PC-3 (cell line): ENCODE measurements around the gene CCDC83. TPM values are rescaled to one million over a fixed set of nuclear protein-coding genes. Genes with fewer than 3 reads are reported as not detected.

Experiments used
- ATAC-seq: fragments of 200-7000 bp; cut with Tn5 transposase; 2 replicates; pipeline ENCODE4 v1.9.1; 2020; ENCODE audit warnings: mild to moderate bottlenecking, moderate library complexity
- BruUV-seq: library from RNA; stranded (reverse); fragments of 400-500 nt; replicated peaks from 2 replicates; lab custom pipeline; 2021; lab: Mats Ljungman, UMichigan
- CTCF ChIA-PET: fragments of 300-600 bp; sonication (Branson Sonifier 250); formaldehyde crosslinking; loops from one replicate; lab custom pipeline; 2022; ENCODE audit warnings: antibody characterized with exemption; lab: Charles Lee
- POLR2A ChIA-PET: fragments of 300-600 bp; sonication (Branson Sonifier 250); formaldehyde crosslinking; loops from one replicate; lab custom pipeline; 2022; ENCODE audit warnings: antibody characterized with exemption; ENCODE audit not compliant: unreplicated experiment; lab: Charles Lee
- DNase-seq: peaks from one replicate; pipeline ENCODE4 v3.0.0-alpha.2; 2015
- H2AFZ ChIP-seq: fragments of 300-600 bp; sonication (generic); 2 replicates; pipeline ENCODE4 v1.6.0; 2016; ENCODE audit warnings: antibody characterized with exemption, low read length
- H3F3A ChIP-seq: fragments of 300-600 bp; sonication (generic); one replicate; pipeline ENCODE4 v1.6.0; 2017; ENCODE audit warnings: antibody characterized with exemption, low read length, control low read depth, mild to moderate bottlenecking; ENCODE audit not compliant: unreplicated experiment
- H3K27ac ChIP-seq: fragments of 300-600 bp; sonication (generic); 2 replicates; pipeline ENCODE4 v1.5.1; 2016; ENCODE audit warnings: mild to moderate bottlenecking, low read length
- H3K27me3 ChIP-seq: fragments of 300-600 bp; sonication (generic); 2 replicates; pipeline ENCODE4 v1.6.1; 2016; ENCODE audit warnings: low read length, mixed read lengths
- H3K36me3 ChIP-seq: fragments of 300-600 bp; sonication (generic); 2 replicates; pipeline ENCODE4 v1.6.1; 2016; ENCODE audit warnings: low read depth, mixed run types, low read length, mixed read lengths
- H3K4me1 ChIP-seq: fragments of 300-600 bp; sonication (generic); 2 replicates; pipeline ENCODE4 v1.5.1; 2016; ENCODE audit warnings: low read length; ENCODE audit not compliant: insufficient read depth
- H3K4me2 ChIP-seq: fragments of 300-600 bp; sonication (generic); 2 replicates; pipeline ENCODE4 v1.6.0; 2016; ENCODE audit warnings: low read length
- H3K4me3 ChIP-seq: fragments of 300-600 bp; sonication (generic); 2 replicates; pipeline ENCODE4 v1.5.1; 2016; ENCODE audit warnings: mild to moderate bottlenecking, low read length, mixed read lengths
- H3K79me2 ChIP-seq: fragments of 300-600 bp; sonication (generic); 2 replicates; pipeline ENCODE4 v1.6.1; 2017; ENCODE audit warnings: low read length, mixed read lengths
- H3K9ac ChIP-seq: fragments of 300-600 bp; sonication (generic); 2 replicates; pipeline ENCODE4 v1.6.0; 2016; ENCODE audit warnings: mild to moderate bottlenecking, low read length
- H3K9me2 ChIP-seq: fragments of 300-600 bp; sonication (generic); replicated peaks from 2 replicates; pipeline ENCODE4 v1.6.1; 2016; ENCODE audit warnings: mixed run types, low read length, mixed read lengths
- H3K9me3 ChIP-seq: fragments of 300-600 bp; sonication (generic); 2 replicates; pipeline ENCODE4 v1.6.1; 2016; ENCODE audit warnings: low read length, mixed read lengths
- H4K20me1 ChIP-seq: fragments of 300-600 bp; sonication (generic); 2 replicates; pipeline ENCODE4 v1.6.1; 2016; ENCODE audit warnings: low read length, mixed read lengths
- CTCF ChIP-seq: fragments of 300-600 bp; sonication (generic); conservative IDR thresholded peaks from 2 replicates; pipeline ENCODE4 v1.5.1; 2017; ENCODE audit warnings: antibody characterized with exemption, low read depth, mild to moderate bottlenecking, low read length
- EZH2 ChIP-seq: fragments of 300-600 bp; sonication (generic); IDR thresholded peaks from one replicate; pipeline ENCODE4 v1.6.1; 2017; ENCODE audit warnings: antibody characterized with exemption, mild to moderate bottlenecking, low read length; ENCODE audit not compliant: unreplicated experiment
- EZH2phosphoT487 ChIP-seq: fragments of 300-600 bp; sonication (generic); IDR thresholded peaks from 2 replicates; pipeline ENCODE4 v1.6.1; 2018; ENCODE audit warnings: mild to moderate bottlenecking, antibody characterized with exemption, low read length, borderline replicate concordance
- intact Hi-C: fragments of 100-400 bp; cut with micrococcal nuclease; formaldehyde crosslinking; loops from 2 replicates; pipeline ENCODE4 v1.9.0; 2023
- total RNA-seq: library from RNA; depleted of rRNA; stranded (reverse); fragments of >200 nt; gene quantifications from 2 replicates; pipeline ENCODE4 v1.2.3, GENCODE V29; 2014

Gene CCDC83
- total RNA-seq, 1 experiment from 2014 or later, result 0.22 TPM

GRCh38 chr11:85898456-85898855 is 43.3 kb downstream of the CCDC83 start:
- Histone ChIP-seq H3K27ac (no peak overlapping the region), H3K9me3 (no peaks in the 10 kb centered on the region), H3F3A (no peaks in the 10 kb centered on the region), H3K9ac (no peak overlapping the region), H3K27me3 (no peaks in the 10 kb centered on the region), H3K4me2 (no peak overlapping the region), H3K36me3 (no peaks in the 10 kb centered on the region), H3K4me3 (no peak overlapping the region), H3K9me2 (no peaks in the 10 kb centered on the region), H4K20me1 (no peaks in the 10 kb centered on the region), H2AFZ (no peak overlapping the region), H3K4me1 (no peaks in the 10 kb centered on the region), H3K79me2 (no peaks in the 10 kb centered on the region)
- no TSS peak for BruUV-seq
- TF ChIP-seq EZH2, result no peak
- no peak for TF ChIP-seq EZH2phosphoT487
- no peak for TF ChIP-seq CTCF
- ChIA-PET POLR2A (no interaction called here), CTCF (no interaction called here)
- ATAC-seq (no peak), DNase-seq (no peak)
- intact Hi-C loops, result no loop called here

- BruUV-seq, result no TSS peak
- CTCF ChIA-PET, result no interaction called here
Measured at GRCh38 chr11:85902353-85902752, 47.2 kb downstream of the CCDC83 start.

GRCh38 chr11:85903406-85903805 is 48.2 kb downstream of the CCDC83 start:
- no TSS peak for BruUV-seq
- DNase-seq (no peak), ATAC-seq (no peak)
- H3K4me3 ChIP-seq, result no peak overlapping the region
- TF ChIP-seq EZH2 (no peak), CTCF (no peak), EZH2phosphoT487 (no peak)
- H3K9me2 ChIP-seq, result no peaks in the 10 kb centered on the region
- no peak overlapping the region for H3K27ac ChIP-seq
- no peaks in the 10 kb centered on the region for H3K4me1 ChIP-seq
- no peaks in the 10 kb centered on the region for H3F3A ChIP-seq
- no peak overlapping the region for H3K9ac ChIP-seq
- no peak overlapping the region for H2AFZ ChIP-seq
- intact Hi-C loops, result no loop called here
- CTCF ChIA-PET, result no interaction called here
- H3K27me3 ChIP-seq, result no peaks in the 10 kb centered on the region
- H3K4me2 ChIP-seq, result no peak overlapping the region
- no peaks in the 10 kb centered on the region for H4K20me1 ChIP-seq
- no peaks in the 10 kb centered on the region for H3K9me3 ChIP-seq
- no peaks in the 10 kb centered on the region for H3K36me3 ChIP-seq
- POLR2A ChIA-PET, result no interaction called here
- no peaks in the 10 kb centered on the region for H3K79me2 ChIP-seq

More at GRCh38 chr11:85902353-85902752, 47.2 kb downstream of the CCDC83 start:
- DNase-seq (no peak), ATAC-seq (no peak)
- no peaks in the 10 kb centered on the region for H3K9me3 ChIP-seq
- no peak overlapping the region for H3K4me2 ChIP-seq
- POLR2A ChIA-PET, result no interaction called here
- H3K4me3 ChIP-seq, result no peak overlapping the region
- no peaks in the 10 kb centered on the region for H3K79me2 ChIP-seq
- no peak overlapping the region for H3K27ac ChIP-seq
- H3K9me2 ChIP-seq, result no peaks in the 10 kb centered on the region
- H3K36me3 ChIP-seq, result no peaks in the 10 kb centered on the region
- no peaks in the 10 kb centered on the region for H3K4me1 ChIP-seq
- H2AFZ ChIP-seq, result no peak overlapping the region
- H4K20me1 ChIP-seq, result no peaks in the 10 kb centered on the region
- no peak overlapping the region for H3K9ac ChIP-seq
- intact Hi-C loops, result no loop called here
- no peaks in the 10 kb centered on the region for H3F3A ChIP-seq
- TF ChIP-seq CTCF (no peak), EZH2 (no peak), EZH2phosphoT487 (no peak)
- no peaks in the 10 kb centered on the region for H3K27me3 ChIP-seq
